Lung (tissue), 12 donors: Measurements from ENCODE around the gene ISG20. TPM values are rescaled to one million over a fixed set of nuclear protein-coding genes. Genes with fewer than 3 reads are reported as not detected.

Source experiments
- ATAC-seq: fragments of 200-7000 bp; cut with Tn5 transposase; one replicate; pipeline ENCODE4 v1.9.1; 2020; ENCODE audit warnings: moderate number of reproducible peaks; ENCODE audit not compliant: insufficient read depth, low FRiP score
- DNase-seq, 3 donors: peaks; one replicate each; pipeline ENCODE4 v3.0.0-alpha.2; 2013 to 2017
- H3K27ac ChIP-seq, 2 donors: one replicate each; pipeline ENCODE4 v1.5.1; 2013; ENCODE audit warnings: mild to moderate bottlenecking in 2 of 2, moderate library complexity in 2 of 2, control low read depth in 1 of 2, inconsistent platforms in 1 of 2, low read depth in 1 of 2, low read length in 1 of 2
- H3K27me3 ChIP-seq, 3 donors: one replicate each; pipeline ENCODE4 v1.5.1; 2013; ENCODE audit warnings: low read length in 2 of 3; ENCODE audit not compliant: control insufficient read depth in 3 of 3, insufficient read depth in 3 of 3
- H3K36me3 ChIP-seq, 4 donors: one replicate each; pipeline ENCODE4 v1.5.1; 2013; ENCODE audit warnings: low read length in 4 of 4, mild to moderate bottlenecking in 1 of 4, moderate library complexity in 1 of 4; ENCODE audit not compliant: control insufficient read depth in 4 of 4, insufficient read depth in 4 of 4
- H3K4me1 ChIP-seq, 5 donors: one replicate each; pipeline ENCODE4 v1.5.1; 2013; ENCODE audit warnings: low read length in 5 of 5, mild to moderate bottlenecking in 2 of 5, moderate library complexity in 1 of 5; ENCODE audit not compliant: control insufficient read depth in 5 of 5, insufficient read depth in 5 of 5
- H3K4me3 ChIP-seq: one replicate; pipeline ENCODE4 v1.5.1; 2013; ENCODE audit warnings: mild to moderate bottlenecking, control low read depth, moderate library complexity
- H3K9ac ChIP-seq, 2 donors: one replicate each; pipeline ENCODE4 v1.5.1; 2013; ENCODE audit warnings: low read length in 2 of 2, control low read depth in 1 of 2; ENCODE audit not compliant: insufficient read depth in 1 of 2
- H3K9me3 ChIP-seq, 4 donors: one replicate each; pipeline ENCODE4 v1.5.1; 2013; ENCODE audit warnings: low read length in 3 of 4, mild to moderate bottlenecking in 1 of 4, moderate library complexity in 1 of 4; ENCODE audit not compliant: control insufficient read depth in 4 of 4, insufficient read depth in 3 of 4
- WGBS, 2 donors: extraction: QIAGEN DNeasy Blood & Tissue Kit; methylation state at CpG; one replicate each; pipeline ENCODE4 v1.1.7; 2013; 5-methylcytosine and 5-hydroxymethylcytosine counted together
- polyA plus RNA-seq, 2 donors: library from polyadenylated mRNA; stranded (reverse); fragments of 200-250 nt; gene quantifications; one replicate each; pipeline ENCODE4 v1.2.1, GENCODE V29; 2013
- total RNA-seq, 2 donors: library from RNA; depleted of rRNA in 1 of 2; stranded (reverse); fragments of >200 nt in 1 of 2; gene quantifications; one replicate each; pipeline ENCODE4 v1.2.1, GENCODE V29; 2014 to 2021
- TF ChIP-seq, protein P1 (sequence below): IDR thresholded peaks from 2 replicates; pipeline ENCODE4 v1.5.1; 2012; ENCODE audit warnings: mild to moderate bottlenecking; ENCODE audit errors: control extremely low read depth, extremely low read depth
- donor health status: control.
- donor health status: control.
- donor health status: Bipolar disorder and iron deficiency.
- donor health status: healthy.
- donor health status: DM: yes; HTN: yes; CAD: no.

The ISG20 gene
- total and polyA plus RNA-seq, 4 donors = 18.5 to 61.6 (median 46.6) TPM

GRCh38 chr15:88655800-88656488 lies 17.1 kb downstream of the ISG20 start:
- Histone ChIP-seq H3K4me1 (peaks cover 0 to 6% (median 0%) of the 10 kb centered on the region in 5 donors), H3K9ac (no peak overlapping the region), H3K27me3 (no peaks in the 10 kb centered on the region), H3K4me3 (no peak overlapping the region), H3K27ac (no peak overlapping the region), H3K36me3 (peaks cover 0 to 13% (median 0%) of the 10 kb centered on the region in 4 donors), H3K9me3 (no peaks in the 10 kb centered on the region)
- TF ChIP-seq, protein P1, sequence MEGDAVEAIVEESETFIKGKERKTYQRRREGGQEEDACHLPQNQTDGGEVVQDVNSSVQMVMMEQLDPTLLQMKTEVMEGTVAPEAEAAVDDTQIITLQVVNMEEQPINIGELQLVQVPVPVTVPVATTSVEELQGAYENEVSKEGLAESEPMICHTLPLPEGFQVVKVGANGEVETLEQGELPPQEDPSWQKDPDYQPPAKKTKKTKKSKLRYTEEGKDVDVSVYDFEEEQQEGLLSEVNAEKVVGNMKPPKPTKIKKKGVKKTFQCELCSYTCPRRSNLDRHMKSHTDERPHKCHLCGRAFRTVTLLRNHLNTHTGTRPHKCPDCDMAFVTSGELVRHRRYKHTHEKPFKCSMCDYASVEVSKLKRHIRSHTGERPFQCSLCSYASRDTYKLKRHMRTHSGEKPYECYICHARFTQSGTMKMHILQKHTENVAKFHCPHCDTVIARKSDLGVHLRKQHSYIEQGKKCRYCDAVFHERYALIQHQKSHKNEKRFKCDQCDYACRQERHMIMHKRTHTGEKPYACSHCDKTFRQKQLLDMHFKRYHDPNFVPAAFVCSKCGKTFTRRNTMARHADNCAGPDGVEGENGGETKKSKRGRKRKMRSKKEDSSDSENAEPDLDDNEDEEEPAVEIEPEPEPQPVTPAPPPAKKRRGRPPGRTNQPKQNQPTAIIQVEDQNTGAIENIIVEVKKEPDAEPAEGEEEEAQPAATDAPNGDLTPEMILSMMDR = no peak
- 80 to 86% methylated on average over 8 of the region's 8 CpGs for whole genome bisulfite sequencing, 2 donors
- ATAC-seq (no peak), DNase-seq (no peak)

GRCh38 chr15:88656760-88657221 lies 18.0 kb downstream of the ISG20 start:
- no peak overlapping the region for H3K9ac ChIP-seq
- no peak for DNase-seq
- TF ChIP-seq, protein P1 = no peak
- H3K4me3 ChIP-seq = no peak overlapping the region
- H3K9me3 ChIP-seq = no peaks in the 10 kb centered on the region
- peaks cover 0 to 5% (median 0%) of the 10 kb centered on the region in 5 donors for H3K4me1 ChIP-seq
- H3K27ac ChIP-seq = no peak overlapping the region
- 77 to 81% methylated on average over 10 of the region's 10 CpGs for WGBS, 2 donors
- no peak for ATAC-seq
- no peaks in the 10 kb centered on the region for H3K27me3 ChIP-seq
- H3K36me3 ChIP-seq = peaks cover 0 to 13% (median 0%) of the 10 kb centered on the region in 4 donors

DNA sequence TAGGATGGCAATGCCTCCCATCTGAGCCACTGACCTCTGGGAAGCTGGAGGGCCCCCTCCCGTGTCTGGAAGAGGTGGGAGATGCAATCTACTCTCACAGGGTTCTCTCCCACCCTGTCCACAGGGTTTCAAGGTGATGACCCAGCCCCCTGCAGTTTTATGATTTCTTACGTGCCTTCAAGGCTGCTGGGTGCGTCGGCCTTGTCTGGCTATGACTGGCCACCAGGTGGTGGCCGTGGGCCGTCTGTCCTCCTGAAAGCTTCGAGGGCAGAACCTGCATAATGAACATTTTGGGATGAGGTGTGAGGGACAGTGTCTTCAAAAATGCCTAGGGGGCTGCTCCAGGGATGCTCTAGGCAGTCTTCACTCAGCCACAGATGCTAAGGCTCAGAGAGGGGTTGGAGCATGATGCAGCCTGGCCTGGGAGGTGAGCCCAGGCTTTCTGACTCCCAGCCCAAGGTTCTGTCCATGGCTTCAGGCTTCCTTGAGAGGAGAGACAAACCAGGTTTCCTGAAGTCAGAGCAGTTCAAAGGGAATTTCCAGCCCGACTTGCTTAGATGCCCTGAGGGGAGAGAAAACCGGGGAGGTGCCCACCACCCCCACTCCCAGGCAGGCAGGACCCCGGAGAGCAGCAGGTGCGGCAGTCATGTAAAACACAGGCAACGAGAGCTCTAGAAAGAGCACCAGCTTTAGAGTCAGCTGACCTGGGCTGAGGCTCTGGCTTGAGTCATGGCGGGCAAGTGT lies 18.7 kb downstream of the ISG20 start:
- TF ChIP-seq, protein P1 = no peak
- H3K27ac ChIP-seq = no peak overlapping the region

More for the DNA sequence above, 18.7 kb downstream of the ISG20 start:
- DNase-seq = peak; percentile 36 to 54 (median 45)
- H3K36me3 ChIP-seq = peaks cover 0 to 13% (median 0%) of the 10 kb centered on the region in 4 donors
- peaks cover 0 to 5% (median 0%) of the 10 kb centered on the region in 5 donors for H3K4me1 ChIP-seq
- no peaks in the 10 kb centered on the region for H3K27me3 ChIP-seq
- H3K9me3 ChIP-seq = peaks cover 0 to 2% (median 0%) of the 10 kb centered on the region in 4 donors
- H3K9ac ChIP-seq = no peak overlapping the region
- no peak overlapping the region for H3K4me3 ChIP-seq
- ATAC-seq = no peak
- WGBS, 2 donors = 48 to 53% methylated on average over 13 of the region's 13 CpGs
